Stimulated activated CD8-positive, alpha-beta memory T cell treated with anti-CD3 and anti-CD28 coated beads, Interleukin-15, amount 100 ng/mL, for 4 hours (primary cell): ENCODE measurements around the gene TUT1.

ENCODE experiments used
- DNase-seq, 2 donors: peaks; one replicate each; pipeline ENCODE4 v3.0.0-alpha.2; 2020; ENCODE audit warnings: low read depth in 2 of 2

TUT1 gene

GRCh38 chr11:62542111-62542745, 49.1 kb downstream of the TUT1 start:
- DNase-seq: no peak

DNA sequence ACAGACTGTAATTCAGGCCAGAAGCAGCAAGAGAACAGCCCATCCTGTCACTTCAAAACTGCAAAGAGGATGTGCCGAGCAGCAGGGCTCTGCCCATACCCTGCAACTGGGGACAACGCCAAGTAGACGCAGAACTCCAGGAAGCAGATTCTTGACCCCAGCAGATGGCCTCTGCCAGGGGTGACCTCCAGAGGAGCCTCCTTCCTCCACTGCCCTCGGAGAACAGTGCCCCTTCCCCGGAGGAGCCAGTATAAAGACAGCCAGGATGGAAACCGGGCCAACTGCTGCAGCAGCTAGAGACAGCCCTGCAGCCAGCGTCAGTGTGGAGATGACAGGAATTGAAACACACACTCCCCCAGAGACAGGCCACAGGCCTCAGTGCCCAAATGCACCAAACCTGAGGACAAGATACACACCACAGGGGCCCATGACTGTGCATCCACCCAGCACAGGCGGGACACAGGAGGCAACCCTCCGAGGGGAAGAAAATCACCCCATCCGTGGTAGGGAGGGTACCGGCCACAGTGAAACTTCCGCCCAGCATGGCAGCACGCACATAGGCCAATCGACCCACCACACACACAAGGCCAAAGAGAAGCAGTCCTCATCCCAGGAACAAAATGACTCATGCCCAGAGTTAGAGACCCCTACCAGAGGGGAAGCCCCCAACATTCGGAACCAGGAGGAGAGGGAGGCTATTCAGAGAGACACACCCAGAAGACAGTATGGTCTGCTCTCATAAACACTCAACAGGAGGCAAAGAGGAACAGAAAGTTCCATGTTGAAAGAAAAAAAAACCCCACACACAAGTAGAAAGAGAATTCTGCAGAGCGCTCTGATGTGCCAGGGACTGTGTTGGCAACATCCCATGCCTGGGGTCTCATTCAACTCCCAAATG, 50.3 kb downstream of the TUT1 start:
- DNase-seq: no peak

DNA sequence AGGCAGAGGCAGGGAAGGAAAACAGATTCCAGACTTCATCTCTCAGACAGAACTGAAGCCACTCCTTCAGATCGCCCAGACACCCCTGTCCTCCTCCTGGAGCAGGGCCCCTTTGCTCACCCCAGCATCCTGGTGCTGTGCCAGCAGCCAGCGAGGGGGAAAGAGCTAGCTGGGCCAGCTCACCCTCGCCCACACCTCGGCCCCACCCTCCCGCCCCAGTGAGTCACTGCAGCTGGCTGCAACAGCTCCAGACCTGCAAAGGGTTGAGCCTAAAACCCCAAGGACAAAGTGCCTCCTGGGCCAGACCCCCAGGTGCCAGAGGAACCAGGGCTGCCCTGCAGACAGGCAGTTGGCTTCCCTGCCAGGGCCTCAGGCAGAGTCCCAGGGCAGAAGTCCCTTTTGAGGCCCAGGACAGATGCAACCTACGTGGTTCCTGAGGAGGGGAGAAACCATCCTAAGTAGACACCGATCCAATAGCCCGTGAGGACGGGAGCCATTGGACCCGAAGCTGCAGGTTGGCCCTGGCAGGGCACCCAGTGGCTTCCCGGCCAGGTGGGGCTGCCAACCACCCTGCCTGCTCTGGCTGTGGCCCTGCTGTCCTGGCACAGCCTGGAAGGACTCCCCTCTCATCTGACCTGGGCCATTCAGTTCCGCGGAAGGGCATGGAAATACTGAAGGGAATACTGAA, 51.9 kb downstream of the TUT1 start:
- no peak for DNase-seq

GRCh38 chr11:62538470-62539237, 52.7 kb downstream of the TUT1 start:
- DNase-seq: no peak

DNA sequence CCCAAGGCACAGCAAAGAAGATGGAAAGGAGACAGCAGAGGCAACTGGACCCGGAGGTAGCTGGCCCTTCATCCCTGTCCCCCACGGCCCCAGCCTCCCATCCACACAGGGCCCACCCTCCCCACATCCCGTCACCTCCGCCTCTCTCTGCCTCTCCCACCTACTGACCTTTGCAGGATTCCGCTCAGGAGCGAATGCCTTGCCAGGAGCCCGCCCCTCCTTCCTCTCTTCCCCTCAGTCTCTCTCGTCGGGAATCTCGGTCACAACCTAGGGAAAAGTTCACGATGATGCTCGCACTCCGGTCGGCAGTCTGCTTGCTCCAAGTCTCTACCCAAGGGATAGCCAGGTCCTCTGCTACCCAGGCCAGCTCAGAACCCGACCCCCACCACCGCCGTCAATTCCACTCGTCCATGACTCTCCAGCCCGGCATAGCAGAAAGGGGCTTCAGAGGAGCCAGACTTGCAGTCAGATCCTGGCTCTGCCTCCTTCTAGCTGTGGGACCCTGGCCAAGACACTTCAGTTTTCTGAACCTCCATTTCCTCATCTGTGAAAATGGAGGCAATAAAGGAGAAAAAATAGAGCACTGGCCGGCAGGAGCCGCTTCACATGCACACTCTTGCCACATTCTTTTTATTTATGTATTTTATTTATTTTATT, 54.9 kb downstream of the TUT1 start:
- no peak for DNase-seq

- no peak for DNase-seq
Observed at GRCh38 chr11:62535802-62536201, 55.5 kb downstream of the TUT1 start.

DNA sequence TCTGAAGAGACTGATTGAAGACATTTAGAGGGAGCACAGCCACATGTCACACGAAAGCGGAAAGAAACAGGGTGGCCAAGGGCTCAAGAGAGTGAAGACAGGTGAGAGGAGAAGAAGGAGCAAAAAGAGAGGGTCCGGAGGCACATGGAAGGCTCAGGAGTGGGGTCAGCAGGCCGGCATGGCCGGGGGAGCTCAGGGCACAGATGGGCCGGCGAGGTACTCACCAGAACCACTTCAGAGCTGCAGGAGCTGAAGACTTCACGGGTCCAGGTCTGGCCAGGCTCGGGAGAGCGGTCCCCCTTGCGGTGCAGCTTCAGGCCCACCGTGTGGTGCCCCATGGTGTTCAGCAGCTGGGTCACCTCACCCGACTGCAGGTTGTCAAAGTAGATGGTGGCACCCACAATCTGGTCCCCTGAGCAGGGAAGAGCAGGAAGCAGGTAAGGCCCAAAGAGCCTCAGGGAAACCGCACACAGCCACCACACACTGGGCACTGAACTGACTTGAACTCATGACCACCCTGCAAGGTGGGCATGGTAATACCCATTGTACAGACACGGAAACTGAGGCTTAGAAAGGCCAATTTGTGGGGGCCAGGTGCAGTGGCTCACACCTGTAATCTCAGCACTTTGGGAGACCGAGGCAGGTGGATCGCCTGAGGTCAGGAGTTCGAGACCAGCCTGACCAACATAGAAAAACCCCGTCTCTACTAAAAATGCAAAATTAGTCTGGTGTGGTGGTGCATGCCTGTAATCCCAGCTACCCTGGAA, 56.4 kb downstream of the TUT1 start:
- no peak for DNase-seq

GRCh38 chr11:62532096-62532495, 59.2 kb downstream of the TUT1 start:
- DNase-seq: no peak
